CD4-positive, alpha-beta T cell (primary cell): ENCODE measurements around the gene VAV2. TPM values are rescaled to one million over a fixed set of nuclear protein-coding genes. Genes with fewer than 3 reads are reported as not detected.

Source experiments
- ATAC-seq: fragments of 200-7000 bp; cut with Tn5 transposase; one replicate; pipeline ENCODE4 v1.10.0; 2022; ENCODE audit warnings: mild to moderate bottlenecking; ENCODE audit not compliant: poor library complexity
- CTCF ChIA-PET: fragments of 350-600 bp; sonication (Branson Sonifier 250); formaldehyde crosslinking; loops from one replicate; lab custom pipeline; 2021; ENCODE audit warnings: antibody characterized with exemption, inconsistent platforms; lab: Charles Lee
- POLR2A ChIA-PET: fragments of 350-600 bp; sonication (Branson Sonifier 250); formaldehyde crosslinking; loops from one replicate; lab custom pipeline; 2021; ENCODE audit warnings: antibody characterized with exemption, inconsistent platforms; lab: Charles Lee
- DNase-seq, 14 experiments: peaks; one replicate each; pipeline ENCODE4 v3.0.0-alpha.2; 2013 to 2020; ENCODE audit warnings: mixed read lengths in 2 of 14
- H3K27ac ChIP-seq, 2 donors: one replicate each; pipeline versions ENCODE4 v1.5.1 to v1.7.0; 2013; ENCODE audit warnings: low read length in 2 of 2, low read depth in 1 of 2, mild to moderate bottlenecking in 1 of 2
- H3K27me3 ChIP-seq, 2 experiments: 1 replicate in 1 of 2; 2 replicates in 1 of 2; pipeline versions ENCODE4 v1.6.1 to v1.7.0; 2013; ENCODE audit warnings: low read length in 2 of 2, control low read depth in 1 of 2, mild to moderate bottlenecking in 1 of 2, moderate library complexity in 1 of 2; ENCODE audit not compliant: insufficient read depth in 2 of 2, control insufficient read depth in 1 of 2
- H3K36me3 ChIP-seq: one replicate; pipeline ENCODE4 v1.6.1; 2013; ENCODE audit warnings: low read length, control low read depth; ENCODE audit not compliant: insufficient read depth
- H3K4me1 ChIP-seq: one replicate; pipeline ENCODE4 v1.6.1; 2013; ENCODE audit warnings: low read length, control low read depth; ENCODE audit not compliant: insufficient read depth
- H3K4me3 ChIP-seq: one replicate; pipeline ENCODE4 v1.5.1; 2013; ENCODE audit warnings: mild to moderate bottlenecking, low read length, moderate library complexity
- H3K9me3 ChIP-seq, 2 experiments: 1 replicate in 1 of 2; 2 replicates in 1 of 2; pipeline versions ENCODE4 v1.6.1 to v1.7.0; 2013; ENCODE audit warnings: low read length in 2 of 2, mild to moderate bottlenecking in 2 of 2, control low read depth in 1 of 2, moderate library complexity in 1 of 2; ENCODE audit not compliant: control insufficient read depth in 1 of 2, insufficient read depth in 1 of 2
- H3K27ac Mint-ChIP-seq: one replicate; pipeline ENCODE4 v1.8.0; 2020; ENCODE audit warnings: mixed read lengths
- H3K27me3 Mint-ChIP-seq: one replicate; pipeline ENCODE4 v1.8.0; 2021; ENCODE audit warnings: mixed read lengths
- H3K36me3 Mint-ChIP-seq: one replicate; pipeline ENCODE4 v1.8.0; 2021; ENCODE audit warnings: low read depth, mixed read lengths
- H3K4me1 Mint-ChIP-seq: one replicate; pipeline ENCODE4 v1.8.0; 2021; ENCODE audit warnings: low read depth, mixed read lengths
- H3K4me3 Mint-ChIP-seq: one replicate; pipeline ENCODE4 v1.8.0; 2020; ENCODE audit warnings: mild to moderate bottlenecking, mixed read lengths
- H3K9me3 Mint-ChIP-seq: one replicate; pipeline ENCODE4 v1.8.0; 2020; ENCODE audit warnings: mixed read lengths
- CTCF ChIP-seq: fragments of 200-600 bp; IDR thresholded peaks from one replicate; pipeline ENCODE4 v1.8.0; 2022; ENCODE audit warnings: antibody characterized with exemption, mild to moderate bottlenecking
- intact Hi-C, 2 experiments: fragments of 100-400 bp; cut with DNase I in 1 of 2; cut with micrococcal nuclease in 1 of 2; formaldehyde crosslinking; loops; one replicate each; pipeline versions ENCODE4 v1.15.1 to v1.9.0; 2023 to 2025; cut with DNase I, micrococcal nuclease
- total RNA-seq, 174 experiments: library from RNA in 2 of 174; stranded (reverse) in 2 of 174; gene quantifications; one replicate each; pipeline ENCODE4 v1.2.3 and lab custom pipeline; 2021 to 2026

The VAV2 gene
- total RNA-seq, 2 experiments from 2014 or later: 1.6 to 1.7 TPM

GRCh38 chr9:133725886-133726285, 266.2 kb downstream of the VAV2 start:
- DNase-seq (no peak), ATAC-seq (no peak)
- H3K4me1 ChIP-seq: peaks cover 10% of the 10 kb centered on the region
- H3K27me3 ChIP-seq: no peaks in the 10 kb centered on the region
- ChIA-PET CTCF (interaction anchor here (1.1 to 1.6 kb wide), 2 partner anchors 10 to 240 kb away, joined by 3 read pairs; no protein-coding TSS in a partner anchor), POLR2A (no interaction called here)
- H3K27ac ChIP-seq: no peak overlapping the region
- Mint-ChIP-seq H3K4me3 (no peak overlapping the region), H3K9me3 (no peaks in the 10 kb centered on the region), H3K4me1 (peaks cover 20% of the 10 kb centered on the region), H3K27me3 (no peaks in the 10 kb centered on the region), H3K36me3 (no peaks in the 10 kb centered on the region), H3K27ac (no peak overlapping the region)
- H3K4me3 ChIP-seq: no peak overlapping the region
- H3K9me3 ChIP-seq: no peaks in the 10 kb centered on the region
- H3K36me3 ChIP-seq: no peaks in the 10 kb centered on the region
- intact Hi-C loops: loop anchor here (1.0 to 10.0 kb wide), 5 partner anchors 69 to 321 kb away; partner anchors contain the start of gene ADAMTSL2 (in 1 of the 2)
- TF ChIP-seq CTCF: no peak

- peaks cover 7% of the 10 kb centered on the region for H3K4me1 Mint-ChIP-seq
- no peaks in the 10 kb centered on the region for H3K27me3 Mint-ChIP-seq
- Histone ChIP-seq H3K9me3 (no peaks in the 10 kb centered on the region), H3K4me3 (no peak overlapping the region), H3K27ac (no peak overlapping the region), H3K36me3 (no peaks in the 10 kb centered on the region), H3K4me1 (peaks cover 5% of the 10 kb centered on the region), H3K27me3 (no peaks in the 10 kb centered on the region)
- H3K27ac Mint-ChIP-seq: no peak overlapping the region
- no peaks in the 10 kb centered on the region for H3K36me3 Mint-ChIP-seq
- POLR2A ChIA-PET: no interaction called here
- ATAC-seq (no peak), DNase-seq (peak in 1 of 14 experiments; percentile 4)
- TF ChIP-seq CTCF: no peak
- CTCF ChIA-PET: no interaction called here
- no peak overlapping the region for H3K4me3 Mint-ChIP-seq
- intact Hi-C loops: loop anchor here in 1 of 2 experiments (5.0 kb wide), 1 partner anchor 116 kb away; no protein-coding TSS in a partner anchor
- H3K9me3 Mint-ChIP-seq: no peaks in the 10 kb centered on the region
Measured at GRCh38 chr9:133718563-133719315, 273.4 kb downstream of the VAV2 start.

GRCh38 chr9:133717113-133718031, 274.8 kb downstream of the VAV2 start:
- Histone ChIP-seq H3K27me3 (no peaks in the 10 kb centered on the region), H3K4me1 (peaks cover 5% of the 10 kb centered on the region), H3K27ac (no peak overlapping the region), H3K9me3 (no peaks in the 10 kb centered on the region), H3K4me3 (no peak overlapping the region), H3K36me3 (no peaks in the 10 kb centered on the region)
- DNase-seq (peak in 1 of 14 experiments; percentile 15), ATAC-seq (no peak)
- ChIA-PET CTCF (no interaction called here), POLR2A (interaction anchor here (1.2 kb wide), 1 partner anchor 61 kb away, joined by 5 read pairs; no protein-coding TSS in a partner anchor)
- intact Hi-C loops: loop anchor here (2.0 to 5.0 kb wide), 2 partner anchors 115 to 127 kb away; no protein-coding TSS in a partner anchor
- no peak for TF ChIP-seq CTCF
- no peak overlapping the region for H3K27ac Mint-ChIP-seq
- no peaks in the 10 kb centered on the region for H3K36me3 Mint-ChIP-seq
- H3K9me3 Mint-ChIP-seq: no peaks in the 10 kb centered on the region
- no peak overlapping the region for H3K4me3 Mint-ChIP-seq
- no peaks in the 10 kb centered on the region for H3K27me3 Mint-ChIP-seq
- H3K4me1 Mint-ChIP-seq: peaks cover 7% of the 10 kb centered on the region
